ENCODE measurements around the gene SMCP. TPM values are rescaled to one million over a fixed set of nuclear protein-coding genes. Genes with fewer than 3 reads are reported as not detected.
A peak's percentile ranks its signal among the peaks of the same experiment; 100 is the strongest.

The SMCP gene
- total and polyA plus RNA-seq, 2 experiments from 2014 or later = not detected

DNA sequence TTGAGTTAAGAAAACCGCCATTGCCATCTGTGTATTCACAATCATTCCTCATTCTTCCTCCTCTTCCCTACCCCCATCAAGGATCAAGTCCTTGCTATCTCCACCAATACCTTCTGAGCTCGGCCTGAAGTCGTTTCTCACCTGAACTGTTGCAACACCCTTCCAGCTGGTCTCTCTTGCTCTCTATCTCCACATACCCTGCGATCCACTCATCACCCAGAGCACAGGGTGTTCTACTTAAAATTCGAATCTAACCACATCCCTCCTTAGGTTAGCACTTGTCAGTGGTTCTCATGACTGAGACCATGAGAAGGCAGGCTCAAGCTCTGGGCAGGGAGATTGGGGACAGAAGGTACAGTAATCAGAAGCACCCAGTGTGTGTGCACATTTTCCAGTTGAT is 34.8 kb downstream of the SMCP start:
- no peak overlapping the region for H3K4me2 ChIP-seq
- H3K79me2 ChIP-seq (replicated peaks; ENCODE audit: insufficient read depth) = no peaks in the 10 kb centered on the region
- no peak overlapping the region for H2AFZ ChIP-seq
- H3K27me3 ChIP-seq (ENCODE audit: insufficient read depth) = no peaks in the 10 kb centered on the region
- Mint-ChIP-seq H3K9me3 (peaks cover 8% of the 10 kb centered on the region; the same call in 2 of the 3 replicates), H3K4me1 (peaks cover under 1% of the 10 kb centered on the region; the same call in 2 of the 3 replicates), H3K36me3 (ENCODE audit: low read depth) (peaks cover 5% of the 10 kb centered on the region; the same call in 2 of the 3 replicates), H3K4me3 (no peak overlapping the region), H3K27ac (no peak overlapping the region), H3K27me3 (ENCODE audit: insufficient read depth, low read depth, poor library complexity) (peaks cover 6% of the 10 kb centered on the region)
- H3K36me3 ChIP-seq (ENCODE audit: insufficient read depth) = no peaks in the 10 kb centered on the region
- ATAC-seq (no peak), DNase-seq (ENCODE audit: low spot score) (no peak)
- TF ChIP-seq EZH2phosphoT487 (IDR thresholded peaks at IDR 0.05; ENCODE audit: unreplicated experiment) = no peak
- H3K27ac ChIP-seq (ENCODE audit: low read depth) = no peak overlapping the region
- no peak overlapping the region for H3K4me3 ChIP-seq
- no peaks in the 10 kb centered on the region for H3K9me2 ChIP-seq (ENCODE audit: insufficient read depth)
- no peaks in the 10 kb centered on the region for H3K4me1 ChIP-seq (ENCODE audit: insufficient read depth)
- no peaks in the 10 kb centered on the region for H4K20me1 ChIP-seq (replicated peaks; ENCODE audit: insufficient read depth)
- no peaks in the 10 kb centered on the region for H3F3A ChIP-seq (replicated peaks; ENCODE audit: low read depth)

DNA sequence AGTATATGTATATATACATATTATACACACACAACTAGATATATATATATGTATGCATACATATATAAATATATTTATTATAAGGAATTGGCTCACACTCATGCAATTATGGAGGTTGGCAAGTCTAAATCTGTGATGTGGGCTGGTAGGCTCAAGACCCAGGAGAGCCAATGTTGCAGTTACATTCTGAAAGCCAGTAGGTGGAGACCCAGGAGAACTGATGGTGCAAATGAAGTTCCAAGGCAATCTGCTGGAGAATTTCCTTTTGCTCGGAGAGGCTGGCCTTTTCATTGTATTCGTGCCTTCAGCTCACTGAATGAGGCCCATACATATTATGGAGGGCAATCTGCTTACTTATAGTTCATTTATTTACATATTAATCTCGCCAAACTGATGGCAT is 39.7 kb downstream of the SMCP start:
- Histone ChIP-seq H3K27me3 (ENCODE audit: insufficient read depth) (no peaks in the 10 kb centered on the region), H3K36me3 (ENCODE audit: insufficient read depth) (no peaks in the 10 kb centered on the region), H3K4me3 (no peak overlapping the region), H2AFZ (no peak overlapping the region), H3K4me1 (ENCODE audit: insufficient read depth) (no peaks in the 10 kb centered on the region), H3K4me2 (no peak overlapping the region), H3K9me2 (ENCODE audit: insufficient read depth) (no peaks in the 10 kb centered on the region), H3F3A (replicated peaks; ENCODE audit: low read depth) (no peaks in the 10 kb centered on the region), H4K20me1 (replicated peaks; ENCODE audit: insufficient read depth) (no peaks in the 10 kb centered on the region), H3K79me2 (replicated peaks; ENCODE audit: insufficient read depth) (no peaks in the 10 kb centered on the region), H3K27ac (ENCODE audit: low read depth) (no peak overlapping the region)
- Mint-ChIP-seq H3K27me3 (ENCODE audit: insufficient read depth, low read depth, poor library complexity) (no peaks in the 10 kb centered on the region), H3K9me3 (no peaks in the 10 kb centered on the region), H3K4me3 (no peak overlapping the region), H3K4me1 (peaks cover 2% of the 10 kb centered on the region; the same call in 1 of the 3 replicates), H3K27ac (no peak overlapping the region), H3K36me3 (ENCODE audit: low read depth) (no peaks in the 10 kb centered on the region)
- TF ChIP-seq STAT1 (IDR thresholded peaks at IDR 0.05; ENCODE audit: unreplicated experiment) = no peak
- no peak for TF ChIP-seq EZH2phosphoT487 (IDR thresholded peaks at IDR 0.05; ENCODE audit: unreplicated experiment)
- TF ChIP-seq, protein P1, sequence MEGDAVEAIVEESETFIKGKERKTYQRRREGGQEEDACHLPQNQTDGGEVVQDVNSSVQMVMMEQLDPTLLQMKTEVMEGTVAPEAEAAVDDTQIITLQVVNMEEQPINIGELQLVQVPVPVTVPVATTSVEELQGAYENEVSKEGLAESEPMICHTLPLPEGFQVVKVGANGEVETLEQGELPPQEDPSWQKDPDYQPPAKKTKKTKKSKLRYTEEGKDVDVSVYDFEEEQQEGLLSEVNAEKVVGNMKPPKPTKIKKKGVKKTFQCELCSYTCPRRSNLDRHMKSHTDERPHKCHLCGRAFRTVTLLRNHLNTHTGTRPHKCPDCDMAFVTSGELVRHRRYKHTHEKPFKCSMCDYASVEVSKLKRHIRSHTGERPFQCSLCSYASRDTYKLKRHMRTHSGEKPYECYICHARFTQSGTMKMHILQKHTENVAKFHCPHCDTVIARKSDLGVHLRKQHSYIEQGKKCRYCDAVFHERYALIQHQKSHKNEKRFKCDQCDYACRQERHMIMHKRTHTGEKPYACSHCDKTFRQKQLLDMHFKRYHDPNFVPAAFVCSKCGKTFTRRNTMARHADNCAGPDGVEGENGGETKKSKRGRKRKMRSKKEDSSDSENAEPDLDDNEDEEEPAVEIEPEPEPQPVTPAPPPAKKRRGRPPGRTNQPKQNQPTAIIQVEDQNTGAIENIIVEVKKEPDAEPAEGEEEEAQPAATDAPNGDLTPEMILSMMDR (conservative IDR thresholded peaks at IDR 0.05; ENCODE audit: low read depth in 2 of 2) = peak; percentile 51 to 73
- peak; percentile 77 for ATAC-seq
- peak; percentile 72 for DNase-seq (ENCODE audit: low spot score)

DNA sequence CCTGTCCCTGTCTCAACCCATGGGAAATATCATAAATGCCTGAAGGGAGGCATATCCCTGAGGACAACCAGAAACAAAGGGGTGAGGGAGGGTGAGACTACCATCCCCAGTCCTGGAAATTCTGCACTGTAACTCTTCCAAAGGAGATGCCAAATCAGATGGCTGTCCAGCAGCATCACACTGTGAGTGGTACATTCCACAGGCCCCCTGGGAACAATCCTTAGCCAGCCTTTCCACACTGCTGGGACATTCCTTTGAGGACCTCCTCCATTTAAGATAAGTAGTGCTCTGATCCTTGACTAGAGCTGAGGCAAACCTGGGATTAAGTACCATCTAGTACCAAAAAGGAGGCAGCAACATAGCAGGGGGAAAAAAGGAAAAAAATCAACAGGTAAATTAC is 40.9 kb downstream of the SMCP start:
- H4K20me1 ChIP-seq (replicated peaks; ENCODE audit: insufficient read depth) = no peaks in the 10 kb centered on the region
- no peak overlapping the region for H3K4me3 Mint-ChIP-seq
- no peaks in the 10 kb centered on the region for H3K27me3 ChIP-seq (ENCODE audit: insufficient read depth)
- no peaks in the 10 kb centered on the region for H3K4me1 ChIP-seq (ENCODE audit: insufficient read depth)
- H3K27ac Mint-ChIP-seq = no peak overlapping the region
- peaks cover 2% of the 10 kb centered on the region; the same call in 1 of the 3 replicates for H3K4me1 Mint-ChIP-seq
- DNase-seq (ENCODE audit: low spot score) (no peak), ATAC-seq (no peak)
- no peaks in the 10 kb centered on the region for H3K79me2 ChIP-seq (replicated peaks; ENCODE audit: insufficient read depth)
- no peaks in the 10 kb centered on the region for H3K9me2 ChIP-seq (ENCODE audit: insufficient read depth)
- H3K36me3 Mint-ChIP-seq (ENCODE audit: low read depth) = no peaks in the 10 kb centered on the region
- no peaks in the 10 kb centered on the region for H3F3A ChIP-seq (replicated peaks; ENCODE audit: low read depth)
- no peak overlapping the region for H3K4me3 ChIP-seq
- no peaks in the 10 kb centered on the region for H3K36me3 ChIP-seq (ENCODE audit: insufficient read depth)
- no peak overlapping the region for H3K4me2 ChIP-seq
- no peak overlapping the region for H2AFZ ChIP-seq
- no peaks in the 10 kb centered on the region for H3K9me3 Mint-ChIP-seq
- H3K27ac ChIP-seq (ENCODE audit: low read depth) = no peak overlapping the region
- no peaks in the 10 kb centered on the region for H3K27me3 Mint-ChIP-seq (ENCODE audit: insufficient read depth, low read depth, poor library complexity)
- TF ChIP-seq NANOG (IDR thresholded peaks at IDR 0.05; ENCODE audit: borderline replicate concordance) = no peak
- TF ChIP-seq CREB1 (CRISPR knock-in tag; IDR thresholded peaks at IDR 0.05; ENCODE audit: low read depth) = no peak
- TF ChIP-seq, protein P2, sequence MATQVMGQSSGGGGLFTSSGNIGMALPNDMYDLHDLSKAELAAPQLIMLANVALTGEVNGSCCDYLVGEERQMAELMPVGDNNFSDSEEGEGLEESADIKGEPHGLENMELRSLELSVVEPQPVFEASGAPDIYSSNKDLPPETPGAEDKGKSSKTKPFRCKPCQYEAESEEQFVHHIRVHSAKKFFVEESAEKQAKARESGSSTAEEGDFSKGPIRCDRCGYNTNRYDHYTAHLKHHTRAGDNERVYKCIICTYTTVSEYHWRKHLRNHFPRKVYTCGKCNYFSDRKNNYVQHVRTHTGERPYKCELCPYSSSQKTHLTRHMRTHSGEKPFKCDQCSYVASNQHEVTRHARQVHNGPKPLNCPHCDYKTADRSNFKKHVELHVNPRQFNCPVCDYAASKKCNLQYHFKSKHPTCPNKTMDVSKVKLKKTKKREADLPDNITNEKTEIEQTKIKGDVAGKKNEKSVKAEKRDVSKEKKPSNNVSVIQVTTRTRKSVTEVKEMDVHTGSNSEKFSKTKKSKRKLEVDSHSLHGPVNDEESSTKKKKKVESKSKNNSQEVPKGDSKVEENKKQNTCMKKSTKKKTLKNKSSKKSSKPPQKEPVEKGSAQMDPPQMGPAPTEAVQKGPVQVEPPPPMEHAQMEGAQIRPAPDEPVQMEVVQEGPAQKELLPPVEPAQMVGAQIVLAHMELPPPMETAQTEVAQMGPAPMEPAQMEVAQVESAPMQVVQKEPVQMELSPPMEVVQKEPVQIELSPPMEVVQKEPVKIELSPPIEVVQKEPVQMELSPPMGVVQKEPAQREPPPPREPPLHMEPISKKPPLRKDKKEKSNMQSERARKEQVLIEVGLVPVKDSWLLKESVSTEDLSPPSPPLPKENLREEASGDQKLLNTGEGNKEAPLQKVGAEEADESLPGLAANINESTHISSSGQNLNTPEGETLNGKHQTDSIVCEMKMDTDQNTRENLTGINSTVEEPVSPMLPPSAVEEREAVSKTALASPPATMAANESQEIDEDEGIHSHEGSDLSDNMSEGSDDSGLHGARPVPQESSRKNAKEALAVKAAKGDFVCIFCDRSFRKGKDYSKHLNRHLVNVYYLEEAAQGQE (IDR thresholded peaks at IDR 0.05; ENCODE audit: unreplicated experiment) = no peak
